SW480 (cell line): Measurements from ENCODE around the gene EPB41L4A.
"Not testable (repeated sequence)": the region's sequence is repeated elsewhere in the genome, so short reads cannot be mapped to it uniquely, and the experiment has no call there.

Source experiments
- DNase-seq: peaks from one replicate; pipeline ENCODE4 v3.0.0-alpha.2; 2016; ENCODE audit warnings: low spot score

The EPB41L4A gene, protein sequence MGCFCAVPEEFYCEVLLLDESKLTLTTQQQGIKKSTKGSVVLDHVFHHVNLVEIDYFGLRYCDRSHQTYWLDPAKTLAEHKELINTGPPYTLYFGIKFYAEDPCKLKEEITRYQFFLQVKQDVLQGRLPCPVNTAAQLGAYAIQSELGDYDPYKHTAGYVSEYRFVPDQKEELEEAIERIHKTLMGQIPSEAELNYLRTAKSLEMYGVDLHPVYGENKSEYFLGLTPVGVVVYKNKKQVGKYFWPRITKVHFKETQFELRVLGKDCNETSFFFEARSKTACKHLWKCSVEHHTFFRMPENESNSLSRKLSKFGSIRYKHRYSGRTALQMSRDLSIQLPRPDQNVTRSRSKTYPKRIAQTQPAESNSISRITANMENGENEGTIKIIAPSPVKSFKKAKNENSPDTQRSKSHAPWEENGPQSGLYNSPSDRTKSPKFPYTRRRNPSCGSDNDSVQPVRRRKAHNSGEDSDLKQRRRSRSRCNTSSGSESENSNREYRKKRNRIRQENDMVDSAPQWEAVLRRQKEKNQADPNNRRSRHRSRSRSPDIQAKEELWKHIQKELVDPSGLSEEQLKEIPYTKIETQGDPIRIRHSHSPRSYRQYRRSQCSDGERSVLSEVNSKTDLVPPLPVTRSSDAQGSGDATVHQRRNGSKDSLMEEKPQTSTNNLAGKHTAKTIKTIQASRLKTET

DNA sequence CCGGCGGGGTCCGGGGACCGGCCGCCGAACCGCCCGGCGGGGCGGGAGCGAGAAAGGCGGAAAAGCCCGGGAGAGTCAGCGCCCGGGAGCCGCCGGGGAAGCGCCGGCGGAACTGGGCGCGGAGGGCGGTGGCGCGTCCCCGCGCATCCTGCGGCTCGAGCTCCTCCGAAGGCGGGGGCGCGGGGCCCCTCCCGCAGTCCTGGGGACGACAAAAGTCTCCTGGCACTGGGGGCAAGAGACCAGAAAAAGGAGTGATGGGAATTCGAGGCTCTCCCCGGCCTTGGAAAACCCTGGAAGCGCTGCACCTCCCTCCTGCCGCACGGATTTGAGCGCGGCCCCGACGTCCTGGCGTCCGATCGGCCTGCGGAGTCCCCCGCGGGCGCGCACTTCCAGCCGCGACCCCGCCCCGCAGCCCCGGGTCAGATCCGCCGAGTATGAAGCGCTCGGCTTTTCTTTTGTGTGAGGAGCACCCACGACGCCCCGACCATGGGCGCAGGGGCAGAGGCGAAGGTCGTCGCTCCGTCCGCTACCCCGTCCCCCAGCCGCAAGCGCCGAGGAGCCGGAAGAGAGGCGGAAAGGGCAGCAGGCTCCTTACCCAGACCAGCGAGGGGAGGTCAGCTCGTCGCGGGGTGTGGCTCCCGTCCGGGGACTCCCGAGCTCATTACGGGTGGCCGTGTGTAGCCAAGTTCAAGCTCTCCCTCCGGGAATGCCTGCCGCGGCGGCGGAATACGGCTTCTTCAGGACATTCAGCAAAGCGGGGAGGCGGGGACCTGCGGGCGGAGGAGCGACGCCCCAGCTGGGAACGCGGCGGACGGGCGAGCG lies at the start of gene EPB41L4A:
EPB41L4A (minus strand) TSS at position 114 of the 822 bp plus-strand sequence. CDS start 238 bp downstream, outside the sequence.
- peak; percentile 80 for DNase-seq

DNA sequence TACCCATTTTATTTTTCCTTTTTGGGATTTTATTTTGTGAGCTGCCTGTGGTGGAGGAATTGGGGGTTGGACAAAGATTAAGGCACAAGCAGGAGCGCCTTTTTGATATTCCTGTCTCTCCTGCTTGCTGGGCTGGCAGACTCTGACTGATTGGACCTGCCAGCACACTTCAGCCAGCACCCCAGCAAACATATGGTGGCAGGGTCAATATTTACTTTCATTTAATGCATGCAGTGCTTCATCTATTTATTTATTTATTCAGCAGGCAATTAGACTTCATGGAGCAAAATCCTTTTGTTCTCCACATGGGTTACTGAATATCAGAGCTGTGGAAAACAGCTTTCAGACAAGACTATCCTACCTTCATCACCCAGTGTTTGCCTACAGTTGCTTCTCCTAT lies 48.4 kb upstream of the EPB41L4A start:
- no peak for DNase-seq

DNA sequence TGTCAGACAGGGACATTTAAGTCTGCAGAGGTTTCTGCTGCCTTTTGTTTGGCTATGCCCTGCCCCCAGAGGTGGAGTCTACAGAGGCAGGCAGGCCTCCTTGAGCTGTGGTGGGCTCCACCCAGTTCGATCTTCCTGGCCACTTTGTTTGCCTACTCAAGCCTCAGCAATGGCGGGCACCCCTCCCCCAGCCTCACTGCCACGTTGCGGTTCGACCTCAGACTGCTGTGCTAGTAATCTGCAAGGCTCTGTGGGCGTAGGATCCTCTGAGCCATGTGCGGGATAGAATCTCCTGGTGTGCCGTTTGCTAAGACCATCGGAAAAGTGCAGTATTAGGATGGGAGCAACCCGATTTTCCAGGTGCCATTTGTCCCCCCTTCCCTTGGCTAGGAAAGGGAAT lies 47.2 kb upstream of the EPB41L4A start:
- DNase-seq = not testable (repeated sequence)

DNA sequence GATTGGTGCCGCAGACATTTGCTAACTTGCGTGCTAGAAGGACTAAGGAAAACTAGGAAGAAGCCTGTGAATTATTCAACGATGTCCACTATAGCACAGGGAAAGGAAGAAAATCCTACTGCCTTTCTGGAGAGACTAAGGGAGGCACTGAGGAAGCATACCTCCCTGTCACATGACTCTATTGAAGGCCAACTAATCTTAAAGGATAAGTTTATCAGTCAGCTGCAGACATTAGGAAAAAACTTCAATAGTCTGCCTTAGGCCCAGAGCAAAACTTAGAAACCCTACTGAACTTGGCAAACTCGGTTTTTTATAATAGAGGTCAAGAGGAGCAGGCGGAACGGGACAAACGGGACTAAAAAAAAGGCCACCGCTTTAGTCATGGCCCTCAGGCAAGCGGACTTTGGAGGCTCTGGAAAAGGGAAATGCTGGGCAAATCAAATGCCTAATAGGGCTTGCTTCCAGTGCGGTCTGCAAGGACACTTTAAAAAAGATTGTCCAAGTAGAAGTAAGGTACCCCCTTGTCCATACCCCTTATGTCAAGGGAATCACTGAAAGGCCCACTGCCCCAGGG lies 28.2 kb upstream of the EPB41L4A start:
- not testable (repeated sequence) for DNase-seq

DNA sequence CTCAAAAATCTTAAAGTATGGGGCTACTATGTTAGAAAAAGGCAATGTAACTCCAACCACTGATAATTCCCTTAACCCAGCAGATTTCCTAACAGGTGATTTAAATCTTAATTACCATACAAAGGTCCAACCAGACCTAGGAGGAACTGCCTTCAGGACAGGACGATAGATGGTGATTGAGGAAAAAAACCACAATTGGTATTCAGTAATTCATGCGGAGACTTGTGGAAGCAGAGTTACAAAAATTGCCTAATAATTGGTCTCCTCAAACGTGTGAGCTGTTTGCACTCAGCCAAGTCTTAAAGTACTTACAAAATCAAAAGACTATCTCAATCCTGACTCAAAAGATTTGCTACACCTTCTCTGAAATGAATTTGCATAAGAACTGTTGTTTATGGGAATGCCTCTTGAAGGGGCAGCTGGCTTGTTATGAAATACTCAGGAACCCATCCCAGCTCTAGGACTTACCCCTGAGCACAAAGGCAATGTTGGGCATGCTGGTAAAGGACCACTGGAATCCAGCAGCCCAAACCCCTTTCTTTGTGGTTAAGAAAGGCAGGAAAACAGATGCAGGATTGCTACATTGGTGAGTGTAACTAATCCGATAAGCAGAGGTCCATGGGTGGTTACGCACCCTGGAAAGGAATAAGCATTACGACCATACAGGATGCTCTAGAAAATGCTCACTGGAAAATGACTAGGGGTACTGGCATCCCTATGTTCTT lies 26.7 kb upstream of the EPB41L4A start:
- no peak for DNase-seq

DNA sequence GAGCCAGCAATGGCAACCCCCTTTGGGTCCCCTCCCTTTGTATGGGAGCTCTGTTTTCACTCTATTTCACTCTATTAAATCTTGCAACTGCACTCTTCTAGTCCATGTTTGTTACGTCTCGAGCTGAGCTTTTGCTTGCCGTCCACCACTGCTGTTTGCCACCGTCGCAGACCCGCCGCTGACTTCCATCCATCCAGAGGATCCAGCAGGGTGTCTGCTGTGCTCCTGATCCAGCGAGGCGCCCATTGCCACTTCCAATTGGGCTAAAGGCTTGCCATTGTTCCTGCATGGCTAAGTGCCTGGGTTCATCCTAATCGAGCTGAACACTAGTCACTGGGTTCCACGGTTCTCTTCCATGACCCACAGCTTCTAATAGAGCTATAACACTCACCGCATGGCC lies 24.9 kb upstream of the EPB41L4A start:
- DNase-seq = not testable (repeated sequence)

DNA sequence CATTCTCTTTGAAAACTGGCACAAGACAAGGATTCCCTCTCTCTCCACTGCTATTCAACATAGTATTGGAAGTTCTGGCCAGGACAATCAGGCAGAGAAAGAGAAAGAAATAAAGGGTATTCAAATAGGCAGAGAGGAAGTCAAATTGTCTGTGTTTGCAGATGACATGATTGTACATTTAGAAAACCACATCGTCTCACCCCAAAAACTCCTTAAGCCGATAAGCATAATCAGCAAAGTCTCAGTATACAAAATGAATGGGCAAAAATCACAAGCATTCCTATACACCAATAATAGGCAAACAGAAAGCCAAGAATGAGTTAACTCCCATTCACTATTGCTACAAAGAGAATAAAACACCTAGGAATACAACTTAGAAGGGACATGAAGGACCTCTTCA lies 21.0 kb upstream of the EPB41L4A start:
- no peak for DNase-seq

DNA sequence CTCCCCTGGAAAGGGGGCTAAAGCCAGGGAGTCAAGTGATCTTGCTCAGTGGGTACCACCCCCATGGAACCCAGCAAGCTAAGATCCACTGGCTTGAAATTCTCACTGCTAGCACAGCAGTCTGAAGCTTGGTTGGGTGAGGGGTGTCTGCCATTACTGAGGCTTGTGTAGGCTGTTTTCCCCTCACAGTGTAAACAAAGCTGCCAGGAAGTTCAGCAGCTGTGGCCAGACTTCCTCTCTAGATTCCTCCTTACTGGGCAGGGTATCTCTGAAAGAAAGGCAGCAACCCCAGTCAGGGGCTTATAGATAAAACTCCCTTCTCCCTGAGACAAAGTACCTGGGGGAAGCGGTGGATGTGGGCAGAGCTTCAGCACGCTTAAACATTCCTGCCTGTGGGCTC lies 17.1 kb upstream of the EPB41L4A start:
- DNase-seq = no peak

DNA sequence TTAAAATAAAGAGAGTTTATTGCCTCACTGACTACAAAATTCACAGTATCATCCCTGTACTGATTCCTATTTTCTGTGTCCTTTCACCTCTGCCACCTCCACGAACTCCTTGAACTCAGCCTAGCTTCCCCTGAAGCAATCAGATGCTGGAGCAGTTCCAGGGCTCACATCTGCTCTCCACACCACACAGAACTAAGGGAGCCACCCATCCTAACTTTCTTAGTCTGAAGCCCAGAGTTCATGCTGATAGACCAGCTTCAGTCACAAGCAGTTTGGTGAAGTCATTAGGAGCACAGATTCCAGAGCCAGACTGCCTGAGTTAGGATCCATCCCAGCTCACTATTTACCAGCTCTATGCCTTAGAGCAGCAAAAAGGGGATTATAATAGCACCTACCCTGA lies 15.6 kb upstream of the EPB41L4A start:
- DNase-seq = no peak

DNA sequence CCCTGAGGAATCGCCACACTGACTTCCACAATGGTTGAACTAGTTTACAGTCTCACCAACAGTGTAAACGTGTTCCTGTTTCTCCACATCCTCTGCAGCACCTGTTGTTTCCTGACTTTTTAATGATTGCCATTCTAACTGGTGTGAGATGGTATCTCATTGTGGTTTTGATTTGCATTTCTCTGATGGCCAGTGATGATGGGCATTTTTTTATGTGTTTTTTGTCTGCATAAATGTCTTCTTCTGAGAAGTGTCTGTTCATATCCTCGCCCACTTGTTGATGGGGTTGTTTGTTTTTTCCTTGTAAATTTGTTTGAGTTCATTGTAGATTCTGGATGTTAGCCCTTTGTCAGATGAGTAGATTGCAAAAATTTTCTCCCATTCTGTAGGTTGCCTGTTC lies 7.1 kb upstream of the EPB41L4A start:
- DNase-seq = not testable (repeated sequence)

DNA sequence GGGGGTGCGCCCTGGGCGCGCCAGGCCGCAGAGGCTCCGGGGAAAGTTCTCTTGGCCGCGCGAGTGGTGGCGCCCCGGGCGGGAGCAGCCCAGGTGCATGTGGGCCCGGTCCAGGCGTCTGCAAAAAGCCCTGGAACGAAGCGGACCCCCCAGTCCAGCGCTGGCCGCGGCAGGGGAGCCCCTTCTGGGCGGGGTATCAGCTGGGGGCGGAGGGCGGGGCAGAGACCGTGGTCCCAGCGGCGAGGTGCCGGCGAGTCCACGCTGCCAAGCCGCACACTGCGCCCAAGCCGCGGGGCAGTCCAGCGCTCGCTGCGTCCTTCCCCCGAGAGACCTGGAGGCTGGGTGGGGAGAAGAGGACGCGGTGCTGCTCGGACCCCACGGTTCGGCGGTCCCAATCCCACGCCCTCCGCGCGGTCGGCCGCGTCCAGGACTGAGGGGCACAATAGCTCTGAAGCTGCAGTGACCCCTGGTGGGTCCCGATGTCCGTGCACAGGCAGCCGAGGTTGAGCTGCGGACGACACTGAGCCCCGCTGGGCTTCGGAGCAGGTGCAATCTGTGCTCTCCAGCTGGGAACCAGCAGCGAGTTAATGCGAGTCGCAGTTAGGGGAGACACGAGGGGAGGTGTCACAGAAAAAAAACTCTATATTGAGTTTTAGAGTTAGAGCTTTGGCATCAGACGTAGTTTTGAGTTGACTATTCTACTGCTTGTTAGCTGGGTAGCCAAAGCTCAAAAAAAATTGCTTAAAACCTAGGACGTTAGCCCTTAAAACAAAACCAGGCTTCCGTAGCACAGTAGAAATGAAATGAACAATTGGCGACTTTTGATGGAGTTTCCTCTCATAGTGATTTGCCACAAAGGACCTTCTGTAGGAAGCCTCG lies 1.1 kb upstream of the EPB41L4A start:
- peak; percentile 92 for DNase-seq

DNA sequence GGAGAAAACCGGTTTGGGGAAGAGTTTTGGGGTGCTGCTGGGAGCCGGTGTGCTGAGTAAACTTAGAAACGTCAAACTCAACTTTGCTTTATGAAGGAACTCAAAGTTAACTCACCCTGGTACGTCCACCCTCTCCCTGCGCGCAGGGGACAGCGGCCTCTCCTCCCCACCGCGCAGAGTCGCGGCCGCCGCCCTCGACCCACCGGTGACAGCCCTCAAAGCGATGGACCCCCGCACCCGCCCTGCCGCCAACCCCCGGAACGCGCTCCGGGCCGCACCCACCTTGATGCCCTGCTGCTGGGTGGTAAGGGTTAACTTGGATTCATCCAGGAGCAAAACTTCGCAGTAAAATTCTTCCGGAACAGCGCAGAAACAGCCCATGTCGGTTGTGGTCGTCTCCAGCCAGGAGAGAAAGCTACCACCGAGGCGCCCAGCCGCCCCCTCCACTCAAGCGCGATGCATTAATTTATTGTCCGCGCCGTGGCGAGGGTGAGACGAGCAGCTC lies 366 bp downstream of the EPB41L4A start:
- peak; percentile 40 for DNase-seq

DNA sequence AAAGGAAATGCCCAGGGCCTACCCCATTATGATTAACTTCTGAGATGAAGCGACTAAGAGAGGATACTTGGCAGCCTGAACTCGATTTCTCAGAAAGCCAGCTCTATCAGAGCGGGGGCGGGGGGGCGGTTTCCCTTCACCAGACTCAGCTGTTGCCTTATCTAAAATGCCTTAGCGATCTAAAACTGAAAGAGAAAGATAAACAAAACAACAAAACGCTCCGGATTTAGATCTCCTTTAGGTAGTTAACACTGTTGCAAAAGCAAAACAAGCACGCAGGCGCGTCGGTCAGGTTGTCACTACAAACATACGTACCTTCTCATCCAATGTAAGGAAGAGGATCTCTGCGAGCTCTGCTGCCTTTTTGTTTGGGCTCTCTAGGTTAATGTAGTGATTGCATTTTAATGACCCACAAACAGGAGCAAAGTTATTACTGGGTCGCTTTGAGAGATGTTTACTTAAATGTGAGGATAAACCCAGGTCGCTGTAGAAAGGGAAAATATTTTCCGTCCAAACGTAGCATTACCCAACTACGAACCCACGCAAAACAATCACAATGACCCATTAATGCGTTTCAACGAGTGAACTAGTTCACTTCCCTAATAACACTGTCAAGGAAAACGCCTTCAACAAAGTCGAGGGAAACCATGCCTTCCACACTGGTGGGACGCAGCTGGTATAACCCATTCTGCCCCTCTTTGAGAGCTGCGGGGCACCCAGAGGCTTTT lies 982 bp downstream of the EPB41L4A start:
- peak; percentile 64 for DNase-seq

DNA sequence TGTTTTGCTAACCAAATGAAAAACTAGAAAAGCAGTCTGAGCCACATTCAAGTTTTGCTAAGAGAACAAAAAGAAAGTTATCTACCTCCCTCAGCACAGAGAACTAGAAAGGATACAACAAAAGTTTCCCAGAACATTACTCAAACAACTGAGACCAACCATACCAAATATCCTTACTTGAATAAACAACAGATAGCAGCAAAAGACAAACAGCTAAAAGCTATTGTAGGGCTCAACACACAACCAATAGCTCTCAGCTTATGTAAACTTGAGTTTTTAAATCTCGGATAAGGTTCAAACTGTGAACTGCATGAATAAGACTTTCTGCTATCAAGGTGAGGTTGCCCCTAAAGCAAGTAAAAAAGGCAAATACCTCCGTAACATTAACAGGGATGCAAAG lies 3.5 kb downstream of the EPB41L4A start:
- DNase-seq = no peak

DNA sequence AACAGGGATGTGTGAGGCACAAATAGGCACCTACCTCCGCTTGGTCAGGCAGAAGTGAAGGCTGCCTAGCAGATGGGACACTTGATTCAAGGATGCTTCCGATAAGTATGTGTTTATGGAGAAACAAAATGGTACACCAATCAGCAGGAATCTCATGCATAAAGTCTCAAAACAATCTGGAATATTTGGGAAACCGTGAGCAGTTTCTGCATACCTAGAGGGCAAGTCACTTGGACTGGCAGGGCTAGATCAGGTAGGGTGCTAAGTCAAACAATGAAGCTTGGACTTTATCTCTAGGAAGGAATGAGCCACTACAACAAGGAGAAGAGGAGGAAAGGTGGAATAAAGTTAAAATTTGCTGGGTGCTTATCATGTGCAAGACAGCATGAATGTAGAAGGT lies 5.5 kb downstream of the EPB41L4A start:
- no peak for DNase-seq

DNA sequence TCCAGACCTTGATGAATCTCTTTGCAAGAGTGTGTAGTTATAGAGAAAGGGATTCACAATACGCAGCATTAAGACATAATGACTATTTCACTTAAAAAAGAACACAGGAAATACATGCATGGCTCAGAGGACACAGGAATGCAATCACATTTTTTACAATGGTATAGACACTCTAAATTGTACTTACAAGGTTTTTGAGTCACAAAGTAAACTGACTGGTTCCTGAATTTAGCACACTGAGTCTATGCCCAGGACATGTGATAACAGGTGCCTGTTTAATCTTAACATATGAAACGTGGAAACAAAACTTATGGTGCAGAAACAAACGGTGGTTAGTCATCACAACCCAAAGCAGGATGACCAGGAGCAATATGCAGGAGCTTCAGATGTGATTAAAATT lies 6.7 kb downstream of the EPB41L4A start:
- DNase-seq = no peak

DNA sequence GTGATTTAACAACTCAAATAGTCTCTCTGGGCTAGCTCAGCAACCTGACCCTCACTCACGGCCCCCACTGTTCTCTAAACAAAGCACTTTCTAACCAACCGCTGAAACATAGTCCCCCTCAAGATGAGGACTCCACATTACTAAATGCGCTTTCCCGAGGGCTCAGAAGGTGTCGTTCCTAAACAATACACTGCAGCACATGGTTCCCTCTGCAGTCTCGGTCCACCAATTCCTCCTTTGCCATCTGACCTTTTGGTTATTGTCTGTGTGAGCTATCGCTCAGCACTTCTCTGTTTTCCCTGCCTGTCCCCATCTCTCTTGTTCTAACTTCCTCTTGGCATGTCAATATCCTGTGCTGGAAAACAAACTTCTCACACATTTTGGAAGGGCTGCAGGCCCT lies 7.2 kb downstream of the EPB41L4A start:
- no peak for DNase-seq

DNA sequence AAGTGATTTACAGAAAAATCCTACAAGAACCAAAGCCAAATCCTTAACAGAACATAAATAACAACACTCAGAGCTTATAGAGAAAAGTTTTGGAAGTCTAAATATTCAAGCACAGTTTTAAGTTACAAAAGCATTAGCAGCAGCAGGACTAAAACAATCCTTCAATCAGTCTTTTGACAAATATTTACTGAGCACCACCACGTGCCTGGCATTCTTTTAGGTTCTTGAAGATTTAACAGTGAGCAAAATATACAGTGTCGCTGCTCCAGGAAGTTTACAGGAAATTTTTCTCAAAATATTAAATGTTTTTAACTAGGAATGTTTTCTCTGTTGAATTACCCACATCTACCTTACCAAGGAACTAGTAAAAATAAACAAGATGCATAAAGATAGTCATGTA lies 11.4 kb downstream of the EPB41L4A start:
- no peak for DNase-seq

DNA sequence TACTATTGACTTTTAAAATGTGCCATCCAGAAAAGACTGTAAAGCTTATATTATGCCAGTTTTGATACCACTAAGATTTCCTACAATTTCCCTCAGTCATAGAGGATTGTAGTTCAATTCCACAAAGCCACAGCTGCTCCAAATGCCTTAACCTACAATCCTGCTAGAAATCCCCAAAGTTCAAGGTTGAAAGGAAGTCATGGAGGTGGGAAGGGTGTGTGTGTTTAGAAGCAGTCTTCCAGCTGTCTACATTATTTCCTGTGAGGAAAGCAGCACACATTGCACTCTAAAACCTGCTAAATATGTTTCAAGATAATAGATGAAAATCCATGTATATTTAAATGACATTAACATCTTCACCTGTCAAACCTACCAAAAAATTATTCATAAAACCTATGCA lies 11.8 kb downstream of the EPB41L4A start:
- DNase-seq = no peak

DNA sequence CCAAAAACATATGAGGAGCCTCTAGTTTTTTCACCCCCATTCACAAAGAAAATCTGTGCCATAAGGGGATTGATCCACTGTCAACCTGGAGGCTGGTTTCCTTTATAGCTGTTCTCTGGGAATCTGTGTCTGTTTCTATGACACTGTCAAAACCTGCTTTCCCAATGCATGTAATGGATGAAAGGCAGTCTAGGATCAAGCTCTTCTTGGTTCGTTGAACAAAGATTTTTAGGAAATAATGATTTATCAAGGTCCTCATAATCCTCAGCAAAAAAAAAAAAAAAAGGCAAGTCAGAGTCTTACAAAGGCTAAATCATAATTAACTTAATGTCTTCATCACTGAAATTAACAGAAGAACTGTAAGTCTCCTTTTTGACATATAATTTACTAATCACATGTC lies 16.0 kb downstream of the EPB41L4A start:
- DNase-seq = no peak
